Endometrium (tissue), 2 donors: ENCODE results near the gene STAB1.

Experiments
- FAIRE-seq: peaks from 2 replicates; lab custom pipeline; 2012; peaks lifted over from hg19 to GRCh38; lab: Jason Lieb, UNC
- donor health status: control.
- donor health status: control.

STAB1 gene

DNA sequence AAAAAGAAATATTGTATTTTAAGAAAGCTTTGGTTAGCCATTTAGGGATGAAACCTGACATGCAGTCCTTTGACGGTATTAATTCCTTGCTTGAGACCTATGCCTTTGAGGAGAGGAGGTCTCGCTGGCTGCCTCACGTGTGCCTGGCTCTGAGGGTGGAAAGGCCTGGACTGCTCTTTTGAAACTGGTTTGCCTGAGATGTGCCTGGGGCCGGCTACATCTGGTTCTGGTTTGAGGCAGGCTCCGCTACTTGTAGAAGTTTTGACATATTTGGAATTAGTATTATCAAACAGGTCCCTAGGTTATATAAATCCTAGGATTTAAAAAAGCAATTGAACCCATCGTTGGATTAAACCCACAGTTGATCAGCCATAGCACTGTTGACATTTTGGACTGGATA is 33.3 kb upstream of the STAB1 start:
- no peak for FAIRE-seq

DNA sequence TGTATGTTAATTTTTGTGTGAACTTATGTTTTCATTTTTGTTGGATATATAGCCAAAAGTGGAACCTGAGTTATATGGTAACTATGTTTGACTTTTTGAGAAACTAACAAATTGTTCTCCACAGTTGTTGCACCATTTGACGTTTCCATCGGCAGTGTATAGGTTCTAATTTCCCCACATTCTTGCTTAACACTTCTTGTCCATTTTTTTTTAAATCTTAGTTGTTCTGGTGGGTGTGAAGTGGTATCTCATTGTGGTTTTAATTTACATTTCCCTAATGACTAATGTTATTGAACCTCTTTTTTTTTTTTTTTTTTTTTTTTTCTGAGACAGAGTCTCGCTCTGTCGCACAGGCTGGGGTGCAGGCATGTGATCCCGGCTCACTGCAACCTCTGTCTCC is 31.7 kb upstream of the STAB1 start:
- FAIRE-seq, result no peak

DNA sequence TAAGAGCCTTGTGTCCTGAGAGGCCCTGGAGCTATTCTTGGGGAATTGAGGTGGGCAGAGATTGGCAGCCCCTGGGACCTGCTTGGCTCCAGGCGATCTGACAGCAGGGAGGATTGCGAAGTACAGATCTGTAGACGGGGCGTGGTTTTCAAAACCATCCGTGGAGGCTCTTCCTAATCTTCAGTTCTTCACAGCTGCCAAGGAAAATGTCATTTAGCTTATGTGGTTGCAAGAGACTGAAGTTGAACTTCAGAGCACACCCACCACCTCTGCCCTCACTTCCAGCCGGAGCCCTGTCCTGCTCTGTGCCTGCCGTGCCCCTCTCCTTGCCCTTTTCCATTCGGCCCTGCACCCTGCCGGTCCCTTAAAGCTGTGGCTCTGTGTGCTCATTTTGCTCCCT is 26.8 kb upstream of the STAB1 start:
- no peak for FAIRE-seq

DNA sequence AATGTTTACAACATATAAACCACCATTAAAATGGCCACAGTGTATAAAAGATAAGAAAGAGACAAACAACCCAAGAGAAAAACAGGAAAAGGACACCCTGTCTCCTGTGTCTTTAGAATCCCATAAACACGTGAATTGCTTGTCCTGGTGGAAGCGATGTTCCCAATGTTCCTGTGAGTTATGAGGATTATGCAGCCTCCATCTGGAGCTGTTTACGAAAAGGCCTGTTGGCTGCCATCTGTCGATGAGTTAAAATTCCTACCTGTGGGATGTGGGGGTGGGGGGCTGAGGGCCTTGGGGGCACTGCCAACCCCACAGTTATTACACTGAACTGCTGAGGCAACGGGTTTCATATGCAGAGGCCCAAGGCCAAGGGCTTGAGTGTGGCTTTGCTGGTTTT is 26.1 kb upstream of the STAB1 start:
- FAIRE-seq, result no peak

DNA sequence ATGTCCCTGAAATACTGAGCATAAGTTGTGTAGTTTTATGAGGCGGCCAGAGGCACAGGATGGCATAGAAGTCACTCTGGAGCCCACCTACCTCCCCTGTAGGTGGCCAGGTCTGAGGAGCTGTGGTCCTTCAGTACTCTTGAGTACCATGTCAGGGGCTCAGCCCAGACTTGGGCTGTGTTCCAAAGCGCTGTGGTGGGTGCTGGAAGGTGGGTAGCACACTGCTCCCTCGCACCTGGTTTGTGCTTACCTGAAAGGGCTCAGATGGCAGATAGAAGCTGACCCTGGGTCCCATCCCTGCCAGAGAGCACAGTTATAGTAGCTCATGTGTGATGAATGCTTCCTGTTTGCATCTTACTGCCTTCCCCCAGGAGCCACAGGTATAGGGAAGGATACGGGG is 24.2 kb upstream of the STAB1 start:
- FAIRE-seq, result no peak

DNA sequence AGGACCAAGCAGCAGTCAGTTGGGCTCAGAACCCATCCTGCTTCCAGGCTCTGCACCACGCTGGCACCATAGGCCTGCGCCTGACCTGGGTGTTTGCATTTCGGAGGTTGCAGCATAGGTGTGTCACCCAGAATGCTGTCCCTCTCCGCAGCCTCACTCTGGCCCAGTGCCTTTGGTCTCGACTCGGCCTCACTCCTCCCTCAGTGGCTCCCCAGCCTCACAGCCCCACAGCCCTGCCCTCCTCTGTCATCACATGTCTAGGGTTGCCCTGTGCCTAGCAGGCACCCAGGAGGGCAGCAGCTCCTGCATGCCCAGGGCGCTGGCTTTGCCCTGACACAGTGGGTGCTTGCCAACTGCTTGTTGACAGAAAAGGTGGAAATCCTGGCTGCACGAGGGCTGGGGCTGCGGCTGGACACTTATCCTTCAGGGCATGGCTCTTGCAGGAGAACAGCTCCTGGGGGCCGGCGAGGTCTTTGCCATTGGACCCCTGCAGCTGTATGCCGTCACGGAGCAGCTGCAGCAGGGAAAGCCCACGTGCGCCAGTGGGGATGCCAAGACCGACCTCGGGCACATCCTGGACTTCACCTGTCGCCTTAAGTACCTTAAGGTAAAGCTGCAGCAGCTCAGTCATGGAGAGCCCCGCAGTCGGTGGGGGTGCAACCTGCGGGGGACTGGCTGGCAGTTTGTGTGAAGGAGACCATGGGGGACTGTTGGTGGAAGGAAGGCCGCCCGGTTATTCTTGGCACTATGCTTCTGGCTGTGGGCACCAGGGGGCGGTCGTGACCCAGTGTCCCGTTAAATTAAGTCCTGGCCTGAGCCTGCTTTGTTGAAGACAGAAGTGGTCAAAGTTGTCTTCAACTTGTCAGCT is 23.5 kb upstream of the STAB1 start:
- no peak for FAIRE-seq

DNA sequence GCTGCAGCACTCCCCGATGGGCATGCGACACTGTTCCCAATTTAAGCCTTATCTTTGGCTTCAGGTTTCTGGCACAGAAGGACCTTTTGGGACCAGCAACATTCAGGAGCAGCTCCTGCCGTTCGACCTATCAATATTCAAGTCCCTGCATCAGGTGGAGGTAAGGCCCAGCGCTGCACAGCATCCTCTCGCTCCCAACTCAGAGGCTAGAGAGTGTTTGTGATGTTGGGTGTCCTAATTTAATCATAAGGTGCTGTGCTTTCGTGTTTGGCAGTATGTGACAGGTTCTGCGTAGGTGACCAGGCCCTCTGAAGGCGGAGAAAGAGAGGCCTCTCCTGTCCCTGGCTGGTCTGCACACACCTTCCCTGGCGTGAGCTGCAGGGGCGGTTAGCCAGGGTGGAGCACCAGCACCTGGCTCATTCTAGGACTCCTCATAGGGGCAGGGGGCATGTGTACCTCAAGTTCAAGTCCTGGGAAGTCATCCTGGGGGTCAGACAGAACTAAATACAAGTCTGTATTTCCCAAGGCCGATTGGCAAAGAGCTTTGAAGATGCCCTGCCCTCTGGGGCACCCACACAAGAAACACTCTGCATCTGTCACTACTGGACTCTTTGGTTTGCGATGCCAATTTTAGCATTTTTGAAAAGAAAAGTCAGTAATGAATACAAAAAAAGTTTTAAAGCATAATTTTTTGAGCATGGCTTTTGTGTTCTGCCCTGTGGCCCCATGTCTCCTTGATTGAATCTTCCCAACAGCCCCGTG is 22.7 kb upstream of the STAB1 start:
- FAIRE-seq, result no peak

DNA sequence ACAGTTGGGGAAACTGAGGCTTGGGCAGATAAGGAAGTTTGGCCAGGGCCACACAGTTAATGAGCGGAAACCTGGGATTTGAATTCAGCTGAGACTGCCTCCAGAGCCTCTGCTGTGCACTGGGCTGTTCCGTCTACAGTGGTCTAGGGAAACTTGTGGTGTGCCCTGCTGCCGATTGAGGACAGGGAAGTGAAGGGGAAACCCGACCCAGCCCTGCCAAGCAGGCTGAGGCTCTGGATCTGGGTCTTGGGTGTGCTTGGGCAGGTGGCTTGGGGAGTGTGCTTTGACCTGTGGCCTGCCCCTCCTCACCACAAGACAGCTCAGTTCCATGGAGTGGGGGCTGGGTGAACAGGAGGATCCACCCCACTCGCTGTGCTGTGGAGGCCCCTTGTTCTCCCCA is 22.1 kb upstream of the STAB1 start:
- no peak for FAIRE-seq

DNA sequence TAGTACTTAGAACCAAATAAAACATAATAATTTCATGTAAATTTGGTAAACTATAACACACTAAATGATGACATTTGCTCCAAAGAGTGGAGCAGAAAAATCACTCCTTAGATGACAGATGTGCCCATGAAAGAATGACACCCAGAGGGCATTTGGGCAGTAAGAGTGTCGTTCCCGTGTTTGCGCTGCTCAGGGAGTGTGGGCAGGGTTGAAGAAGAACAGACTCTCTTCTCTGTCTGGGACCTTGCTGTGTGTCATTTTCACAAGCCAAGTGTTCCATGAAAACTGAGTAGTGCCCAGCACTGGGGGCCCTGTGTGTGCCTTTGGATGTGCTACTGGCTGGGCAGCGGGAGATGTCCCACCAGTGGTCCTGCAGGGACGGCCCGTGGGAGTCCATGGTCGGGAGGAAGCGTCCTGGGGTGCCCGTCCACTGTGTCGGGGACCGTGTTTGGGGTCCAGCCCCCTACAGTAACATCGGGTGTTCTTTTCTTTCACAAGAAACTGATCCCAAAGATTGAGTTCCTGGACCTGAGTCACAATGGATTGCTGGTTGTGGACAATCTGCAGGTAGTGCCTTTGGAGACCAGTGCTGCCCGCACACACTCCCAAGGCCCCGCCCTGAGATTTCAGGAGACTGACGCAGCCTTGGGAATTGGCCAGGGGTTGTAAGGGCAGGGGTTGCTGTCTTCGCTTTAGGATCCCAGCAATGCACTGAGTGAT is 17.9 kb upstream of the STAB1 start:
- no peak for FAIRE-seq

DNA sequence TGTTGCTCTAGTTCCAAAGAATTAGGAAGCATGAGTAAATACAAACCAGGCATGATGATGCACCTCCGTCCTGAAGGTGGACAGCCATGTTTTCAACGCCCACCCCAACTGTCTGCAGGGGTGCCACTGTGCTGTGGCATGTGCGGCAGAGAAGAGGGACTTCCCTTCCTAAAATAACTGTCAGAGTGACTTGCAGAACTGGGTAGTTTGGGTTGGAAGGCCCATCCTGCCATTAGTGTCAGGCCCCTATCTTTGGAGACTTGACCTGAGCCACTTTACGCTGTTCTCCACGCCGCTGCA is 17.4 kb upstream of the STAB1 start:
- no peak for FAIRE-seq

DNA sequence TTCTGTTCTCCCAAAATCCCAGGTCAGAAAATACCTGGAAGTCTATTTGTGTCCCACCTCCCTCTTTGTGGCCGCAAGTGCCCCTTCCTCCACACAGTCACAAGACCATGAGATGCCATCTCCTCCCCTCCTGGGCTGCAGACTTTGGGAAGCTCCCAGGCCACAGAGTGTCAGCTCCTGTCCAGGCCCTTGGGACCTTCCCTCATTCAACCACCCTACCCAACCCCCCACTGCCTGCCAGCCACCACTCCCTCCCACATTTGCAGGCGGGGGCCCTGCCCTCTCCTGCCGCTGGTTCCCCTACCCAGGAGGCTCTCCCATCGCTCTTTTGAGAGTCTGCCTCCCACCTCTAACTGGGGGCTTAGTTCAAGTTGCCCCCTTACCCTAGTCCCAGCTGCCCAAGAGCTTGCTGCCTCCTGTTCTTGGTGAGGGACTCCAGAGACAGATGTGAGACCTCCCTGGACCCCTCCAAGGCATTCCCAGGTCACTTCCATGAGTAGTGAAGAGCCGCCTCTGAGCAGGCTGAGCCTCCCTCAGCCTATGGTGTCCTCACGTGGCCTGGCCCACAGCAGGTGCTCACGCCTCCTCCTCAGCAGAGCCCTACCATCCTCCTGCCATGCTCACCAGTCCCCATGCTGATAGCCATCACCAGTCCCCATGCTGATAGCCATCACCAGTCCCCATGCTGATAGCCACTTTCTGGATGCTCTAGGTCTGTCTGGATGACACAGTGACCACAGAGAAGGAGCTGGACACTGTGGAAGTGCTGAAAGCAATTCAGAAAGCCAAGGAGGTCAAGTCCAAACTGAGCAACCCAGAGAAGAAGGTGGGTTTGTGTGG is 15.9 kb upstream of the STAB1 start:
- no peak for FAIRE-seq

DNA sequence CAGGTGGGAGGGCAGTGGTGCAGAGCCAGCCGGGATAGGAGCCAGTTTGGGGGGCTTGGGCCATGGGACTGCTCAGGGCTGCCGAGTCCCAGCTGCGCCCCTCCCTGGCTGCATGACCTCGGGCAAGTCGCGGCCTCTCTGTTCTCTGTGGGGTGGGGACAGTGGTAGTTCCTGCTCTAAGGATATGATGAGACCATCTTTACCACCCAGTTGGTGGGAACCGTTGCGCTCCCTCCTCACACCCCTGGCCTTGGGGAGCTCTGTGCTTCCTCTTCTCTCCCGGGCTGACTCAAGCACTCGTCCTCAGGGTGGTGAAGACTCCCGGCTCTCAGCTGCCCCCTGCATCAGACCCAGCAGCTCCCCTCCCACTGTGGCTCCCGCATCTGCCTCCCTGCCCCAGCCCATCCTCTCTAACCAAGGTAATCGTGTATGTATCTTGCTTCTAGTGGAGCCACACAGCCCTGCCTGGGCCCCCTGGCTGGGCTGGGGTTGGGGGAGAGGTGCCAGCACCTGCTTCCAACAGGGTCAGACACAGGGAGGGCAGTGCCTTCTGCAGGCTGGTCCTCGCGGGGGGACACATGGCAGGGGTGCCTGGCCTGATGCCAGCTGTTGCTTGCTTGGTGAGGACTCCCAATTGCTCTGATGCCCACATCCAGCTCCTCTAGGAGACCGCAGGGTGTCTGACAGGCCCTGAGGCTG is 15.1 kb upstream of the STAB1 start:
- no peak for FAIRE-seq

DNA sequence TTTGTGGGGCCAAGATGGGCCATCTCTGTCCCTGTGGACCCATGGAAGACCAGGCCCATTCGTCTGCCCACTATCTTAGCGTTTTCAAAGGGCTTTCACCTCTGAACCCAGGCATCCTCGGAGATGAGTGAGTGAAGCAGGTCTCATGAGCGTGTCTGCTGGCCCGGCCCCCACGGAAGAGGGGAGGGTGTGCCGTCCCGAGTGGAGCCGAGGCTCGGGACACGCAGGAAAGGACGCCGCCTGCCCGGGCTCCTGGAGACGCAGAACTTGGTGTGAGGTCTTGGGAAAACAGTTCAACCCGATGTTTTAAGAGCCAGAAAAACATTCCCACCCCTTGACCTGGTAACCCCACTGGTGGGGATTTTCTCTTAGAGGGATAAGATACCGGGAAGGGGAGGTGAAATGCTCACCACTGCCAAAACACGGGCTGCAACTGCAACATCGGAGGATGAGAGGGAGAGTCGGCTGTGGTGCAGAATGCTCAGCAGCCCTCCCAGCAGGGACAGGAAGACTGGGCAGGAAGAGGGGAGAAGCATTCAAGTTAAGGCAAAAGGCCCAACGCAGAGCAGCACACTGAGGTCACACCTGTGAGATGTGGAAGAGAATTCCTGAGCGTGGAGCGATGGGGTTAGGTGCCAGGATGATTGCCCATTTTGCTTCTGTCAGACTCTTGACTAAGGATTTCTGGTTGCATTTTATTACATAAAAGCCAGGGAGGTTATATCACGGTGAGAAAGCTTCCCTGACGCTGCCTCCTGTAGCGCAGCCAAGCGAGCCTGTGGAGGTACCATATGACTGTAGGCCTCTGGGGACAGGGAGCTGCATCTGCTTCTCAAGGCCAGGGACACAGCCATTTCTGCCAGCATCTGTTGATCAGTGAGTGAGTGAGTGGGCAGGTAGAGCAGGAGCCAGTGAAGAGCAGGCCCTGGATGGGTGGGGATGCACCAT is 14.1 kb upstream of the STAB1 start:
- FAIRE-seq, result no peak

DNA sequence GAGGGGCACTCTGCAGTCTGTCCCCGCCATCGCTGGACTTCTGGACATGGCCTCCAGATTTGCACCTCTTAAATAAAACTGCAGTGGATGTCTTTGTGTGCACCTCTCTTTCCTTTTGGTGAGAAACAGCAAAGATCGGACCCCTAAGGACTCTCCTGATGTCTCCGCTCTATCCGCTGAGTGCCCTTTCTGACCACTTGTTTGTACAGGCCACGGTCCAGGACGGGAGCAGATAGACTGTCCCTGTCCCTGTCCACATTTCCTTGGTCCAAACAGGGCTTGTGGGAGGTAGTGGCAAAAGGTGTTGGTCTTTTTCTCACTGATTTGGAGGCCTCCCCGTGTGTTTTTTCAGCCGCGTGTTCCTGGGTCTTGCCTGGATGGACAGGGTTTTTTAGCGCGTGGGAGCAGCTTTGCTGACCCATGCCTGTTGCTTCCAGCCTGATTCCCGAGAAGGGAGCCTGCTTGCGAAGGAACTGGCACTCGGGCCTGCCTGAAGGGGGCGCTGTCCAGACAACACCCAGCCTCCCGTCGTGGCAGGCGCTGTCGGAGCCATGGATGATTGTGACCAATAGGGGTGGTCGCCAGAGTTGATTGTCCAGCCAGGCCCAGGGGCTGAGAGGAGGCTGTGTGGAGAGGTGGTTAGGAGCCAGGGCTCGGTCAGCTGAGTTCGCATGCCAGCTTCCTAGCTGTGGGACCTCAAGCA is 13.2 kb upstream of the STAB1 start:
- no peak for FAIRE-seq

DNA sequence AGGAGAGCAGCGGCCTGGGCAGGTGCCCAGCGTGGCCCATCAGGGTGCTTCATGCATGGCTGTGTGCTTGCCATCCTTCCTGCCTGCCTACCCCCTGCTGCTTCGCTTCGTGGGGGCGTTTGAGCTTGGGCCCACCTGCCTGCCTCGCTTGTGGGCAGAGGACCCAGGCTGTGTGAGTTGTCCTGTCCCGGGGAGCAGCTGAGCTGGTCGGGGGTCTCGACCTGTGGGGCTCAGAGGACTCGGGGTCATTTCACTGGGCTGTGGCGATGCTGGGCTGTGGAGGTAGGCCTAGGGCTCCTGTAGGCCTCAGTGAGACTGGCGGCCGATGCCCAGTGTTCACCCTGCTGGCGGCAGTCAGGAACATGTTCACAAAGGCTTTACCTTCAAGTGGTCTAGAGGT is 12.1 kb upstream of the STAB1 start:
- no peak for FAIRE-seq

DNA sequence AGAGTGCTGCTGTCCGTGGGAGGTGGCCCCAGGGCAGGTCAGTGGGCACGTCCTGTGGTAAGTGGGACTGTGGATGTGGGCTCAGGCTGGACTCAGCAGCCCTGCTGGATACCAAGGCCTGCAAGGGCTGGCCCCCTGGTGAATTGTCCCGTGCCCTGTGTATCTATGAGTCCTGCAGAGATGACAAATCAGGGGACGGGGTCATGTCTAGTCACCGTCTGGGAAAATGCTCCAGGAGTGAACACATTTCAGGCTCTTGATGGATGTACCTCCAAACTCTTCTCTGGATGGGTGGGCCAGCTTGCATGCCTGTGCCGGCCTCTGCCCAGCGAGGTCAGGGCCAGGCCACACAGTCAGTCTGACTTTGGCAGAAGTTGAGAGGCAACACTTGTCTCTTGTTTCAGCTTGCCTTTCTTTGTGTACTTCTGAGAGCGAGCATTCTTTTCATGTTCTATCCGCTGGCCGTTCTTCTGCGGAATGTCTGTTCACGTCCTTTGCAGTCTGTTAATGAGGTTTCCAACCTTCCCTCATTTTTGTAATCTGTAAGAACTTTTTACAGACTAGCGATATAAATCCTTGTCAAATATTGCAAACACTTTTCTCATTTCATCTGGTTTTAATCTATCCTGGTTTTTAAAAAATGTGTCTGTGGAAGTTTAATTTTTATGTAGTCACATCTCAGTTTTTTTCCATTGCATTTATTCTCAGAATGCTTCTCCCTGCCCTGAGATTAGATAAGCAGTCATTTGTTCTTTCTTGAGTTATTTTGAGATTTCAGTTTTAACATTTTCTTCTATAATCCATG is 11.4 kb upstream of the STAB1 start:
- peak; percentile 97 for FAIRE-seq

DNA sequence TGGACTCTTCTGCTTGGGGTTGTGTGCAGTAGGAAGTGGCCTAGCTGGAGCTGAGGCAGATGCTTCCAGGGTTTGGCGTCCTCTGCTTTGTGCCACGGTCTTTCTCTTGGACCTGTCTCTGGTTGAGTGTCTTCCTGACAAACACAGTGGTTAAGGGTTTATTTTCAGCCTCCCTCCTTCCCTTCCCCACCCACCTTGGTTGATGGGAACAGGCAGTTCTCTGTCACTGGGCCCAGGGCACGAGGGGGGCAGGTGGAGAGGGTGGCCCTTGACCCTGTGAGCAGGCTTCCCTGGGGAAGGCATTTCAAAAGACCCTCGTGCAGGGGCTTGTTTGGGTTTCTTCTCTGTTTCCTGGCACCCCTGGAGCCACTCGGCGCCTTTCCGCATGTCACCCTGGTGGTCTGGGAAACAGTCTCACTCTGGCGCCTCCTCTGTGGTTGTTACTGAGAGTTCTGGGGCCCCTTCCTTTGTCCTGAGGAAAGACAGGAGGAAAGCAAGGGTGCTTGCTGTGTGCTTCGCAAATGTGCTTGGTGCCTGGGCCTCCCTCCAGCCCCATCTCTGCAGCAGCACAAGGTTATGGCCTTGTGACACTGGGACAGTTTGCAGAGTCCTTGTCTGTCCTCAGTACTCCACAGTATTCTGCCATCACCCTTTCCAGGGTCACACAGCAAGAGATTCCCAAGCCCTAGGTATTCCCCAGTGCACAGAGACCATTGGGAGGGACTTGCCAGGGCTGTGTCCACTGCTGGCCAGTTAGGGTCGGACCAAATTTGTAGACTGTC is 10.3 kb upstream of the STAB1 start:
- no peak for FAIRE-seq
